Stimulated activated CD8-positive, alpha-beta memory T cell treated with anti-CD3 and anti-CD28 coated beads, Interleukin-15, amount 100 ng/mL, for 4 hours (primary cell): ENCODE measurements around the gene PIGM.

ENCODE experiments used
- DNase-seq, 2 donors: peaks; one replicate each; pipeline ENCODE4 v3.0.0-alpha.2; 2020; ENCODE audit warnings: low read depth in 2 of 2

Gene PIGM

DNA sequence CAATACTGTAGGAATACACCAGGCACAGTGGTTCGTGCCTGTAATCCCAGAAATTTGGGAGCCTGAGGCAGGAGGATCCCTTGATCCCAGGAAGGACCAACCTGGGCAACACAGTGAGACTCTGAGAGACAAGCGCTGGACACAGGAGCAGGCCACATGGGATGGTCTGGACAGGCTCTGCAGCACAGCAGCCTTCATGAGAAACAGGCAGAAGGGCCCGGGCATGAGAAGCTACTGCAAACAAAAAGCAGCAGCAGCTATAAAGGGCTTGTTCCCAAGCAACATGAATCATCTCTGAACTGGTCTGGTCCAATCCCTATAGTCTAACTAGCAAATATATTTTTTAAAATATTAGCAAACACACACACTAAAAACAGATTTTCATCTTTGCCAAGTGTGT, 42.2 kb downstream of the PIGM start:
- DNase-seq = no peak

DNA sequence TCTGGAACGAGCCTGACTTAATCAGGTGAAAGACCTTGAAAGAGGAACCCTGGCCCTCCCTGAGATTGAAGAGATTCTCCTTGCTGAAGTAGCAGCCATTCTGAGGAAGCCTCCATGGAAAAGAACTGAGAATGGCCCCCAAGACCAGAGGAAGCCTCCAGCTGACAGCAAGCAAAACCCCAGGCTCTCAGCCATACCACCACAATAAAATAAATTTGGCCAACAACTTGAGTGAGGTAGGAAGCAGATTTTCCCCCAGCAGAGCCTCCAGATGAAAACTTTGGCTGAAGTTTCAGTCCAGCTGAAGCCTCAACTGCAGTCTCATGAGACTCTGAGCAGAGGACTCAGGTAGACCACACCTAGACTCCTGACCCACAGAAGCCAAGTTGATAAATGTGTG, 43.8 kb downstream of the PIGM start:
- no peak for DNase-seq

DNA sequence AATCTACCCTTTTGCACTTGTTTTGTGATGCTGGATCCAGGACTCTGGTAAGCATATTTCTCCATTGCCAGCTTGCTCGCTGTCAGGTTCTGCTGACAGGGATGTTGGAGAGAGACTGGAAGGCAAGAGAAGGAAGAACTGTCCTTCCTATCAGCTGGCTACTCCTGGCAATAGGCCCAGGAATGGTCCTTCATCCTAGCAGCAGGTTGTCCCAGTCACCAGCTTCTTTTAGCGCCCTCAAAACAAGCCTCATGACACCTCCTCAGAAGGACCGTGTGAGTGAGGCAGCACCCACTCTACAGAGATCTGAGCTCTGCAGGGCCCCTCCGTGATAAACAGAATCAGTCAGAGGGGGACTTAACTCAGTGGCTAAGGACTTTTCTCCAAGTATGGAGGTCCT, 44.6 kb downstream of the PIGM start:
- DNase-seq = no peak

DNA sequence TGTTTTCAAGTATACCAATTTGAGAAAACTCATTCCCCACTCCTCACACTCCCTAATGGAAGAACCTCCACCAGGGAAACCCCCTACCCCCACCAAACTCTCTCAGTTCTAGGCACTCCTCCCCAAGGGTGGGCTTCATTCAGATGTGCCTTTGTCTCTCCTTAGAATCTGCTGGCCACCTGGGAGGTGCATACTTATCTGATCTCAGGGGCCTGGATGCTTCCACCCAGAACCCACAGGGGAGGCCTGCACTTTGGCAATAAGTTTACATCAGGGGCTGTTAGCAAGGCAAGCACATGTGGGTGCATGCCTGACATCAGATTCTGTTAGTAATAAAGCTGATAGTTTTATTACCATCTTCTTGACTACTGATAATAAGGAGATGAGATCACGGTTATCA, 45.3 kb downstream of the PIGM start:
- no peak for DNase-seq

DNA sequence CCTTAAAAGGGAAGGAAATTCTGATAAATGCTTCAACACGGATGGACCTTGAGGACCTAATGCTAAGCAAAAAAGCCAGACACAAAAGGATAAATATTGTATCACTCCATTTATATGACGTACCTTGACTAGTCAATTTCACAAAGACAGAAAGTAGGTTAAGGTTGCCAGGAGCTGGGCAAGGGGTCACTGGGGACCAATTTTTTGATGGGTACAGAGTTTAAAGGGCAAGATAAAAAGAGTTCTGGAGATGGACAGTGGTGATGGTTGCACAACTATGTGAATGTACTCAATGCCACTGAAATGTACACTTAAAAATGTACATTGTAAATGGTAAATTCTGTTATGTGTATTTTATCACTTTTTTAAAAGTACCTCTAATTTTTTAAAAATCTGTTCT, 45.7 kb downstream of the PIGM start:
- DNase-seq = no peak

DNA sequence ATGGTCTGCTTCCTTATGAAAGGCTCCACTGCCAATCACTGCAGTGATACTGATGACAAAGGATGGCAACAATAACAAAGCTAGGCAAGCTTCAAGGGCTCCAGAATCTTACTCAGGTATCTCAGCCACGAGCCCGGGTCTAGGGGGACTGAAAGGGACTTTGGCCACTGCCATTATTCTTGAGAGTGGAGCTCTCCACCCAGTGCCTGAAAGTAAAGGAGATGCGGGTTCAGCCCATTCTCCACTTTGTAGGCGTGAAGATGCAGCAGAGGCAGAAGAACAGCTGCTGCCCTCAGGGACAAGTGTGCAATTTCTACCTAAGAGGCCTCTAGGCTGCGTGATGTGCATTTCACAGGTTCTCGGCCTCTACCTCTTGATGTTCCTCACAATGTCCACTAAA, 46.3 kb downstream of the PIGM start:
- DNase-seq = no peak

DNA sequence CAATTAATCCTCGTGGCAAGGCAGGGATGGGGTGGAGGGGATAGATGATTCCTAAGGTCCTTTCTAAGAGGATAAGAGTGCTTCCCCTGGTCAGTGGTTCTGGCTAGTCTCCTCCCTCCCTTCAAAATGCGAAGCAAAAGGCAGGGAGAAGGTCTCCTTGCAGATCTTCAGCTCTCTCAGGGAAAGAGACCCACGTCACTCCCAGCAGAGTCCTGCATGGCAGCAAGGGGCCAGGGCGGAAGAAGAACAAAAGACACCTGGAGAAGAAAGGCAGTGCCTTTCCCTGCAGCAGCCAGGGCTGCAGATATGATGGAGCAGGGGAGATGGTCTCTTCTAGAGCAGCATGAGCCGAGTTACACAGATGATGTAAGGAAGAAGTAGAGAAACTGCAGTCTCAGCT, 48.1 kb downstream of the PIGM start:
- DNase-seq = no peak

DNA sequence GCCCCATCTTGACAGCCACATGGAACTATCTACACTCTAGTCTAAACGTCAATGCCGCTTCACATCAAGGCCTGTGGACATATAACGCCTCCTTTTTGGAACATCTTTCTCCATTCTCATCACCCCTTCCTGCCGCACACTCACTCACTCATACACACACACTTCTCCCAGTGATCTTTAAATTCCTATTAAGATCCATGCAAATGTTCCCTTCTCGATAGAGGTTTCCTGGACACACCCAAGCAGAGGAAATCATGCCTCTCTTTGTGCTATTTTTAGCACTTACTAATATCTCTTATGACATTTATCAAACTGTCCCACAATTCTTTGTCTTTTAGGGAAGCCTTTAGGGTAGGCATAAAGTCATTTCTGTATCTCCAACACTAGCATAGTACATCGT, 49.5 kb downstream of the PIGM start:
- DNase-seq = no peak

DNA sequence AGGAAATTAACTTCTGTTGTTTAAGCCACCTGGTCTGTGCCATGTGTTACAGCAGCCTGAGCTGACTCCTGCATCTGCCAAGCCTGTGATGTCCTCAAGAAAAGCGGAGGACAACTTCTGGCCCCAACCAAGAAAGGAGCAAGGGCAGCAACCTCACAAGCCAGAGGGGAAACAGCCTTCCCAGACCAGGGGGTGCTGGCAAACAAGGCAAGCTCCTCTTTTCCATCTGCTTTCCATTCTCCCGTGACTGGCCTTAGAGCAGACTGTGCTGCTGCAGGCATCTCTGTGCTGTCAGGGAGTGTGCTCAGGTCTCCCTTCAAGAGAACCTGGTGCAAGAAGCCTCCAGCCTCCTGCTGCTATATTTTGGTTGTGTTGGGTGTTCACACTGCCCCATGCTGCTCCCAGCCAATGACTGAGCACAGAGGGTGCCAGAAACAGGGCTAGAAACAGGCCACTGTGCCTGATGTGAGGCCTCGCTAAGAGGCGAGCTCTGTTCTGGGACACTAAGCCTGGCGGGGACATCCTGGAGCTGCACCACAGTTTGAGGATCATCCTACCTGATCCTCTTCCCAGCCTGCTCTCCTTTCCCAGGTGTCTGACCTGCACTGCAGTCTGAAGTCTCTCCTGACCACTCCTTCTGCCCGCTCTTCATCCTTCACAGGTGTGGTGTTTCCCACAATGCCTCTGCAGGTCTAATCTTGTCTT, 50.3 kb downstream of the PIGM start:
- no peak for DNase-seq

DNA sequence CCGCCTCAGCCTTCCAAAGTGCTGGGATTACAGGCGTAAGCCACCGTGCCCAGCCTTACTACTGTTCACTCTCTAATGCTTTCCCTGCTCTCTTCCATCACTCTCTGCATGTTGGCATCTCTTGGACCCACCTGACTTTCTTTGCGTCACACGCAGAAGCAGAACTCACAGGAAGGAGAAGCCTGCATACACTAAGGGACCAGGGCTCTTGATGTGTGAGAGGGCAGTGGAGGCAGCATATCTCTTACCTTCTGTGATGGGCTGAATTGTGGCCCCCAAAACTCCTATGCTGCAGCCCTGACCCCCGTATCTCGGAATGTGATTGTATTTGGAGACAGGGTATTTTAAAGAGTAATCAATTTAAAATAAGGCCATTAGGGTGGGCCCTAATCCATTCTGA, 51.0 kb downstream of the PIGM start:
- no peak for DNase-seq

DNA sequence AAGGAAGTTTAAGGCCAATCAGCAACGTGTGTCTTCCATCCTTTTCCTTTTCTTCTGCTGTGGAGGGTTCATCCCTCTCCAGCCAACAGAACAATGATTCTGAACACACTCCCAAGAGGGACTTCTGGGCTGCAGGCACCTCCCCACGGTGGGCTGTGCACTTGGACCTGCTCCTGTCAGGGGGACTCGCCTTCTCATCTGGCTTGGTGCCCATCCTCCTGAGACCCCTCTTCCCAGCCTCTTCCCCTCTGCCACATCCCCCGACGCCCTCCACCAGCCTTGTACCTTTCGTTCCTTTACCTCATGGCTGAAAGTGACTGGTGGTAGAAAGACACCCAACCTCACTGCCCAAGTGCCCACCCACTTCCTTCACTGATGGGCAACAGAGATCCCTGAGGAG, 51.7 kb downstream of the PIGM start:
- DNase-seq = no peak

DNA sequence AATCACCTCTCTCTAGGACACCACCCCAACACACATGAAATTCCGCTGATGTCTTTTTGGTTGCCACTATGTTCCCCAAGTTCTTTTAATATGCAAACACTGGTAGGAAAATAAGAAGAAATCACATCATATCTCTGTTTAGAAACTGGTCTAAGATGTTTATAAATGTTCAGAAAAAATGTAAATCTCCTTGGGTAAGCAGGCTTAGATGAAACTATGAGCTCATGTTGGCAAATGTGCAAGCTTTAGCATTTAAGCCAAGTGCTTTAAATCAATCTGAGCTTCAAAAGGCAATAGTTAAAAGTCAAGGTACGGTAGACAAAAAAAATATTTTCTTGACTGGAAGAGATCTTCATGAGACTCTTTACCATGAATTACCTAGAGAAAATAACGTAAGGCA, 52.5 kb downstream of the PIGM start:
- DNase-seq = no peak

DNA sequence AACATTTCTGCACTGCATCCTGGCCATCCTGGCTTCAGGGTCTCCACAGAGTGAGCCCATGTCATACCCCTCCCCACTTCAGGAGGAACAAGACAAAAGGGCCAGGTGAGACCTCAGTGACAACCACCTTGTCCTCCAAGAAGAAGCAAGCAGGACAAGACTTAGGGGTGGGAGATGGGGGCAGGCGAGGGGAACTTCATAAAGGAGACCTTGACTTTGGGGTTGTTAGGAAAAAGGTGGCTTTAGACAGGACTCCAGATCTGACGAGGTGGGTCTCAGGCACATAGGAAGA, 53.7 kb downstream of the PIGM start:
- no peak for DNase-seq

DNA sequence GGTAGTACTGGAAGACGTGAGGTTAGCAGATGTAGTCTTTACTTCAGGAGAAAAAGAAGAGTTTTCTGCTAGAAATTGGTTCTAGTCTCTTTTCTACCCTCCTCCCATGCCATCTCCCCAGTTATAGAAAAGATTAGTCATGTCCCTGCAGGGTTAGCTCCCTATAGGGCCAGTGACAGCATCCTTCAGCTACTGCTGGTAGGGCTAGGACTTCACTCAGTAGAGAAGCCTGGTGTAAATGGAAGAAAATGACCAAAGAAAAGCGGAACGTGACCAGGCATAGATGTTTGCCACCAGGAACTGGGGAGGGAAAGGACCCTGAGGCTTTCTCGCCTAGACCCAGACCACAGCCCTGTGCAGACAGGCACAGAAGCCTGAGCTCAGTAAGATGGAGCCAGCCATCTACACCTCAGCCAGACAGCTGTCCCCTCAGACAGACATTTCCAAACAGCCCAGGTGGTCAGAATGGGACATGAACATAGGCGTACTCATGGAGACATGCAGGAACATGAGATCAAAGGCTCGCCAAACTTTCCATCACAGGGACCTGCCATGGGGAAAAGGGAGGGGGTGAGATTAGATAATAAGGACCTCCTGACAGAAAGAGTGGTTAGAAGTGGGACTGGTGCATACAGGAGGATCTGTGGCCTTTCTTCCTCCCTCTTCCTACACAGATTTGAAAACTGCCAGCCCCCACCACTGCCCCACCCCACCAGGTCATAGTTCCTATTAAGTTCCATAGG, 54.3 kb downstream of the PIGM start:
- DNase-seq = no peak
